Measurements from ENCODE around the gene CNTN5. TPM values are rescaled to one million over a fixed set of nuclear protein-coding genes. Genes with fewer than 3 reads are reported as not detected.

CNTN5 gene
- total and polyA plus RNA-seq, 10 of the 15 experiments (the other 5 are each of a cell fraction or from before 2014, with no cell fraction given) = 0.01 TPM; not detected in 9

- TF ChIP-seq IRF5 (IDR thresholded peaks at IDR 0.05; ENCODE audit: borderline replicate concordance) (no peak), RAD21 (IDR thresholded peaks at IDR 0.05; ENCODE audit: insufficient read depth, low read depth, low read length) (no peak)
Measured at GRCh38 chr11:99098258-99098657, 77.5 kb downstream of the CNTN5 start (continued).

GRCh38 chr11:99098751-99099150 lies 78.0 kb downstream of the CNTN5 start:
- Histone ChIP-seq H3K27ac (ENCODE audit: control insufficient read depth, insufficient read depth) (no peak overlapping the region), H2AFZ (ENCODE audit: control insufficient read depth, low read depth, low read length) (no peak overlapping the region), H3K36me3 (ENCODE audit: control insufficient read depth in 2 of 2, insufficient read depth in 2 of 2, low read length in 1 of 2) (no peaks in the 10 kb centered on the region), H3K4me2 (ENCODE audit: control insufficient read depth, insufficient read depth) (no peak overlapping the region), H3K79me2 (ENCODE audit: control insufficient read depth, insufficient read depth, low read length) (no peaks in the 10 kb centered on the region), H3K4me3 (no peak overlapping the region), H4K20me1 (ENCODE audit: control insufficient read depth, insufficient read depth) (no peaks in the 10 kb centered on the region), H3K27me3 (replicated peaks in 1 of 2; ENCODE audit: control insufficient read depth in 2 of 2, insufficient read depth in 2 of 2, low read length in 1 of 2) (no peaks in the 10 kb centered on the region), H3K4me1 (ENCODE audit: control insufficient read depth, insufficient read depth, low read length) (no peaks in the 10 kb centered on the region), H3K9ac (ENCODE audit: control insufficient read depth, insufficient read depth, low read length) (no peak overlapping the region), H3K9me3 (replicated peaks; ENCODE audit: control insufficient read depth, insufficient read depth, low read length) (no peaks in the 10 kb centered on the region; the same call in 2 of the 3 replicates)
- FAIRE-seq (peak; percentile 18), DNase-seq (ENCODE audit: low read depth, low spot score) (peak; percentile 20), ATAC-seq (peak; percentile 77)
- 0% methylated on average over 1 of the region's 1 CpG for WGBS (ENCODE audit: insufficient coverage, insufficient replicate concordance, low lambda C conversion rate, missing lambda C conversion rate)
- SMC1A ChIA-PET (ENCODE audit: uncharacterized antibody, unreplicated experiment) = no interaction called here
- POLR2A ChIA-PET = interaction anchor here (0.5 kb wide), 1 partner anchor 522 kb away, joined by 3 read pairs; no protein-coding TSS in a partner anchor
- BruUV-seq (replicated peaks) = no TSS peak
- RAD21 ChIA-PET (ENCODE audit: unreplicated experiment) = no interaction called here
- in situ Hi-C loops (cut with MboI) (no loop called here), intact Hi-C loops (cut with micrococcal nuclease; ENCODE audit: unreplicated experiment) (no loop called here)
- CTCF ChIA-PET = no interaction called here
- TF ChIP-seq MTA2 (IDR thresholded peaks at IDR 0.05; ENCODE audit: low read depth) (peak; percentile 64), MLLT1 (IDR thresholded peaks at IDR 0.05) (no peak), CEBPZ (IDR thresholded peaks at IDR 0.05; ENCODE audit: low read depth, low read length) (no peak), ZNF24 (IDR thresholded peaks at IDR 0.05) (peak; percentile 29; the same call in 1 of the 2 replicates), RCOR1 (conservative IDR thresholded peaks at IDR 0.05; ENCODE audit: low read depth, low read length) (no peak), PRDM15 (CRISPR knock-in tag; IDR thresholded peaks at IDR 0.05) (no peak), NRF1 (conservative IDR thresholded peaks at IDR 0.05; ENCODE audit: low read depth, low read length) (no peak)
